OCI-LY7 (cell line): ENCODE data around the gene ENO2. TPM values are rescaled to one million over a fixed set of nuclear protein-coding genes. Genes with fewer than 3 reads are reported as not detected.

Source experiments
- BruUV-seq: library from RNA; stranded (reverse); fragments of 400-500 nt; replicated peaks from 2 replicates; lab custom pipeline; 2021; lab: Mats Ljungman, UMichigan
- CTCF ChIA-PET: fragments of 300-600 bp; sonication (Branson Sonifier 250); formaldehyde crosslinking; loops from one replicate; lab custom pipeline; 2022; ENCODE audit warnings: antibody characterized with exemption; ENCODE audit not compliant: unreplicated experiment; lab: Charles Lee
- POLR2A ChIA-PET: fragments of 300-600 bp; sonication (Branson Sonifier 250); formaldehyde crosslinking; loops from one replicate; lab custom pipeline; 2022; ENCODE audit warnings: antibody characterized with exemption; lab: Charles Lee
- DNase-seq: peaks from one replicate; pipeline ENCODE4 v3.0.0-alpha.2; 2015; ENCODE audit warnings: low spot score
- H2AFZ ChIP-seq: fragments of 200-600 bp; sonication (generic), shearing (Covaris generic); 2 replicates; pipeline ENCODE4 v1.6.1; 2014; ENCODE audit warnings: mild to moderate bottlenecking, antibody characterized with exemption, low read length, moderate library complexity
- H3K27ac ChIP-seq: fragments of 200-600 bp; sonication (generic); 2 replicates; pipeline ENCODE4 v1.5.1; 2014; ENCODE audit warnings: mixed run types, low read depth, mild to moderate bottlenecking, moderate library complexity, low read length, inconsistent platforms; ENCODE audit not compliant: poor library complexity, severe bottlenecking
- H3K36me3 ChIP-seq: fragments of 200-600 bp; sonication (generic); 2 replicates; pipeline ENCODE4 v1.6.1; 2014; ENCODE audit warnings: mild to moderate bottlenecking, antibody characterized with exemption, low read length, moderate library complexity, mixed read lengths; ENCODE audit not compliant: insufficient read depth
- H3K4me1 ChIP-seq: fragments of 200-600 bp; sonication (generic); 2 replicates; pipeline ENCODE4 v1.5.1; 2014; ENCODE audit warnings: mild to moderate bottlenecking, low read length; ENCODE audit not compliant: insufficient read depth, poor library complexity, severe bottlenecking
- H3K4me2 ChIP-seq: fragments of 200-600 bp; sonication (generic); 2 replicates; pipeline ENCODE4 v1.6.1; 2014; ENCODE audit warnings: mild to moderate bottlenecking, low read length
- H3K4me3 ChIP-seq: fragments of 200-600 bp; sonication (generic); 2 replicates; pipeline ENCODE4 v1.5.1; 2014; ENCODE audit warnings: mild to moderate bottlenecking, low read depth, low read length; ENCODE audit not compliant: poor library complexity, severe bottlenecking
- H3K79me2 ChIP-seq: fragments of 200-600 bp; sonication (generic); 2 replicates; pipeline ENCODE4 v1.6.1; 2016; ENCODE audit warnings: low read depth, mild to moderate bottlenecking, low read length, moderate library complexity, mixed read lengths; ENCODE audit not compliant: insufficient read depth
- H3K9me2 ChIP-seq: fragments of 200-600 bp; sonication (generic); 2 replicates; pipeline ENCODE4 v1.6.1; 2016; ENCODE audit warnings: mild to moderate bottlenecking, low read length, mixed read lengths; ENCODE audit not compliant: insufficient read depth
- H3K9me3 ChIP-seq: fragments of 200-600 bp; sonication (generic); 2 replicates; pipeline ENCODE4 v1.6.1; 2014; ENCODE audit warnings: mild to moderate bottlenecking, mixed run types, low read length, mixed read lengths
- H4K20me1 ChIP-seq: fragments of 200-600 bp; sonication (generic); 2 replicates; pipeline ENCODE4 v1.6.1; 2014; ENCODE audit warnings: mild to moderate bottlenecking, antibody characterized with exemption, low read length, moderate library complexity, mixed read lengths; ENCODE audit not compliant: insufficient read depth
- CTCF ChIP-seq: fragments of 200-600 bp; sonication (generic); conservative IDR thresholded peaks from 2 replicates; pipeline ENCODE4 v1.5.1; 2014; ENCODE audit warnings: mild to moderate bottlenecking, antibody characterized with exemption, low read length, moderate library complexity, mixed read lengths
- EZH2phosphoT487 ChIP-seq: fragments of 200-600 bp; sonication (generic); IDR thresholded peaks from 2 replicates; pipeline ENCODE4 v1.6.1; 2018; ENCODE audit warnings: low read depth, borderline replicate concordance, mild to moderate bottlenecking, mixed run types, antibody characterized with exemption, low read length, moderate library complexity, mixed read lengths
- intact Hi-C: fragments of 100-400 bp; cut with micrococcal nuclease; formaldehyde crosslinking; loops from one replicate; pipeline ENCODE4 v1.10.0; 2022; ENCODE audit not compliant: unreplicated experiment
- total RNA-seq, 2 experiments: library from RNA; depleted of rRNA in 1 of 2; stranded (reverse); fragments of >200 nt in 1 of 2; shearing (Covaris generic) in 1 of 2; gene quantifications; 2 replicates each; pipeline ENCODE4 v1.2.3, GENCODE V29; 2014 to 2022

The ENO2 gene
- total RNA-seq, 2 experiments from 2014 or later: 24.9 to 89.5 TPM

GRCh38 chr12:6899837-6900519 is 14.4 kb upstream of the ENO2 start:
- H3K36me3 ChIP-seq: no peaks in the 10 kb centered on the region
- POLR2A ChIA-PET: interaction anchor here (0.9 to 1.5 kb wide), 2 partner anchors 8 to 9 kb away, joined by 3 read pairs; no protein-coding TSS in a partner anchor
- no TSS peak for BruUV-seq
- no peak overlapping the region for H3K27ac ChIP-seq
- DNase-seq: no peak
- H3K4me1 ChIP-seq: peaks cover 13% of the 10 kb centered on the region
- no peak overlapping the region for H3K4me2 ChIP-seq
- no peaks in the 10 kb centered on the region for H4K20me1 ChIP-seq
- H3K79me2 ChIP-seq: no peaks in the 10 kb centered on the region
- CTCF ChIA-PET: no interaction called here
- H3K9me2 ChIP-seq: no peaks in the 10 kb centered on the region
- H2AFZ ChIP-seq: no peak overlapping the region
- H3K4me3 ChIP-seq: no peak overlapping the region
- H3K9me3 ChIP-seq: no peaks in the 10 kb centered on the region
- intact Hi-C loops: no loop called here
- no peak for TF ChIP-seq EZH2phosphoT487
- no peak for TF ChIP-seq CTCF

- H3K4me1 ChIP-seq: peaks cover 18% of the 10 kb centered on the region
- ChIA-PET POLR2A (interaction anchor here (0.5 to 1.5 kb wide), 8 partner anchors 8 to 51 kb away, joined by 3 to 5 read pairs (median 3); no protein-coding TSS in a partner anchor), CTCF (no interaction called here)
- no peak for TF ChIP-seq EZH2phosphoT487
- no peak for TF ChIP-seq CTCF
- H3K9me2 ChIP-seq: no peaks in the 10 kb centered on the region
- BruUV-seq: no TSS peak
- H2AFZ ChIP-seq: no peak overlapping the region
- H3K27ac ChIP-seq: no peak overlapping the region
- H3K79me2 ChIP-seq: no peaks in the 10 kb centered on the region
- H3K4me2 ChIP-seq: no peak overlapping the region
- no peaks in the 10 kb centered on the region for H4K20me1 ChIP-seq
- no peak for DNase-seq
- no peak overlapping the region for H3K4me3 ChIP-seq
- peaks cover 8% of the 10 kb centered on the region; the same call in 1 of the 2 replicates for H3K36me3 ChIP-seq
- intact Hi-C loops: no loop called here
- no peaks in the 10 kb centered on the region for H3K9me3 ChIP-seq
These were observed 11.9 kb upstream of the ENO2 start for GRCh38 chr12:6902448-6902847.

- Histone ChIP-seq H3K79me2 (no peaks in the 10 kb centered on the region), H3K27ac (no peak overlapping the region), H3K9me3 (no peaks in the 10 kb centered on the region), H3K4me1 (peaks cover 18% of the 10 kb centered on the region), H3K36me3 (peaks cover 8% of the 10 kb centered on the region; the same call in 1 of the 2 replicates), H4K20me1 (no peaks in the 10 kb centered on the region), H2AFZ (peak overlapping the region; percentile 80; the same call in 1 of the 2 replicates), H3K4me2 (peak overlapping the region; percentile 97), H3K4me3 (peak overlapping the region; percentile 81), H3K9me2 (no peaks in the 10 kb centered on the region)
- no TSS peak for BruUV-seq
- no peak for DNase-seq
- POLR2A ChIA-PET: interaction anchor here (0.7 to 2.8 kb wide), 4 partner anchors 12 to 64 kb away, joined by 3 to 13 read pairs (median 4); no protein-coding TSS in a partner anchor
- CTCF ChIA-PET: no interaction called here
- intact Hi-C loops: no loop called here
- TF ChIP-seq CTCF (no peak), EZH2phosphoT487 (no peak)
These were observed 10.7 kb upstream of the ENO2 start for GRCh38 chr12:6903722-6904121.
